HG03066 (cell line): ENCODE results near the gene CD27.
"Not testable (repeated sequence)": the region's sequence is repeated elsewhere in the genome, so short reads cannot be mapped to it uniquely, and the experiment has no call there.

Source experiments
- ATAC-seq: cut with Tn5 transposase; IDR thresholded peaks from one replicate; pipeline ENCODE4 v1.9.1; 2021; ENCODE audit warnings: low read depth; ENCODE audit not compliant: unreplicated experiment

CD27 gene

DNA sequence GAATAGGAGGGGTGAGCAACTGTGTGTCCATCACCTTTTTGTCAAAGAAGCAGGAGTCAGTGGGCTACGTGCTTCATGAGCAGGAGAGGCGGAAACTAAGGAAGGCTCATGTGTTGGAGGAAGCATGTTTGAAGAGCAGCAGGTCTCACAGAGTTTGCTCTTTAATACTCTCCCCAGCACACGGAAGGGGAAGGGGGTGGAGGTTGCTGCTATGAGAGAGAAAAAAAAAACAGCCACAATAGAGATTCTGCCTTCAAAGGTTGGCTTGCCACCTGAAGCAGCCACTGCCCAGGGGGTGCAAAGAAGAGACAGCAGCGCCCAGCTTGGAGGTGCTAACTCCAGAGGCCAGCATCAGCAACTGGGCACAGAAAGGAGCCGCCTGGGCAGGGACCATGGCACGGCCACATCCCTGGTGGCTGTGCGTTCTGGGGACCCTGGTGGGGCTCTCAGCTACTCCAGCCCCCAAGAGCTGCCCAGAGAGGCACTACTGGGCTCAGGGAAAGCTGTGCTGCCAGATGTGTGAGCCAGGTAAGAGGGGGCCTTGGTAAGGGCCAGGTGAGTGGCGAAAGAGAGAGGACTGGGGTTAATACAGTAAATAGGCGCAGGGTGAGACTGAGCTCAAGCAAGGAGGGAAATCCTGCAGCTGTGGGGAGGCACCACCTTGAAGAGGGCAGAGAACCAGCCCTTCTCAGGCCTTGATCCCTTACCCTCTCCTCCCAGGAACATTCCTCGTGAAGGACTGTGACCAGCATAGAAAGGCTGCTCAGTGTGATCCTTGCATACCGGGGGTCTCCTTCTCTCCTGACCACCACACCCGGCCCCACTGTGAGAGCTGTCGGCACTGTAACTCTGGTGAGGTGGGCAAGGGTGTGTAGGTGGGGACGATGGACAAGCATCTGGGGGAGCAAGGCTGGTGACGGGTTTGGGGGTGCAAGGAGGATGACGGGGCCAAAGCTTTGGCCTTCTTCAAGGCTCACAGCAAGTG, at the start of gene CD27:
TSS of gene CD27 (plus strand) at position 252 of the 985 bp plus-strand sequence. CDS start at position 393, 141 bp downstream.
- no peak for ATAC-seq

DNA sequence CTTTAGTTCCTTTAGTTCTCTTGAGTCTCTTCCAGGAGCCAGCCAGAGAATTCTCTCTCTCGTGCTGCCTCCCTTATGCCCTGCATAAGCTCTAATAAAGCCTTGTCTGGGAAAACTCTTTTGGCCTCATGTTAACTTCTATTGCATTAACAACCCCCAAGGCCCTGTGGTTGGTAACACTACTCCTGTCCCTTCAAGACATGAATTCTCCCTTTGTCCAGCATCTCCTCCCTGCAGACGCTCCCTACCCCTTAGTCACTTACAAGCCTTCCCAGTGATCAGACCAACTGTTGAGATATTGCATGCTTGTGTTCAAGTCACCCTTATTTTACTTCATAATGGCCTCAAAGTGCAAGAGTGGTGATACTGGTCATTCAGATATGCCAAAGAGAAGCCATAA, 48.7 kb upstream of the CD27 start:
- no peak for ATAC-seq

DNA sequence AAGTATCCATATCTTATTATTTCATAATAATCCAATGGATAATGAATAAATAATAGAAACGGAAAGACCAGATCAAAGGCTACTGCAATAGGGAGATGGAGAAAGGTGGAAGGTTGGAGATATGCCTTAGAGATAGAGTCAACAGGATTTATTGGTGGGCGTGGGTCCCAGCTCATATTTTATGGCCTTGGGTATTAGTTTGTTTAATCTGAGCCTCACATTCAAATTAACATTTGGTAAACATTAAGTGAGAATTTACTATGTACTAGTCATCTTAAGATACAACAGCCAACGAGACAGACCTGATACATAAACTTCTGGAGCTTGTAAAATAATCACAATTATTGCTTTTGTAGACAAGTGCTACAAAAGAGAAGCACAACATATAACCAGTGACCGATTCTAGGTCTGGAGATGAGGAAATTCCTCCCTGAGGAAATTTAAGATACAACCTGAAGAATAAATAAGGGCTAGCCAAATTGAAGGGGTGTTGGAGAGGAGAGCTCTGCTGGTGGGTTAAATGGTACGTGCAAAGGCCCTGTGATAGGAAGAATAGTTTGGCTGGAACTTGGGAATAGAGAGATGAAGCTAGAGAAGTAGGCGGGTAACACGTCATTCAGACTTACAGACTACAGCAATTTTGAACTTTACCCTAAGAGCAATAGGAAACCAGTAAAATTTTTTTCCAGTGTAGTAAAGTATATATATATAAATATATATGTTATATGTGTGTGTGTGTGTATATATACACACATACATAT, 44.7 kb upstream of the CD27 start:
- no peak for ATAC-seq

DNA sequence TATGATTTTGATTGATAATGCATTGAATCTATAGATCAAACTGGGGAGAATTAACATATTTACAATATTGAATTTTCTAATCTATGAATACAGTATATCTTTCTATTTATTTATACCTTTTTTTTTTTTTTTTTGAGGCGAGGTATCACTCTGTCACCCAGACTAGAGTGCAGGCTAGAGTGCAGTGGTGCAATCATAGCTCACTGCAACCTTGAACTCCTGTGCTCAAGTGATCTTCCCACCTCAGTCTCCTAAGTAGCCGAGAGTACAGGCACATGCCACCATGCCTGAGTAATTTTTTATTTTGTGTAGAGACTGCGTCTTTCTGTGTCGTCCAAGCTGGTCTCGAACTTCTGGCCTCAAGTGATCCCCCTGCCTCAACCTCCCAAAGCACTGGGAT, 40.4 kb upstream of the CD27 start:
- no peak for ATAC-seq

DNA sequence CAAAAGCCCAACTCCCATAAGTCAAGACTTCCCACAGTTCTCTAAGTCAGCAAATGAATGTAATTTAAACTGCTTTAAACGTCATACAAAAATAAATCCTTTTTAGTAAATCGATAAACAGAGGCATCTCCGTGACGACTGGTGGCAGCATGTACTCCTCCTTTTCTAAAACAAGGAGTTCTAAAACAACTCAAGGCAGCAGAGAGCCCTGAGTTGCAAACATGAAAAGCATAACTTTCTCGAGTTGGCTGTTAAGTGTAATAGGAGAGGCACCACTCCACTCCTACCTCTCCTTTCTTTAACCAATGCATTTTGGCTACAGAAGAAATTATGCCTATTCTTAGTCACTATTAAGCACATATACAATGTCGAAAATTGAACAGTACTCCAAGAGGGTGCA, 38.8 kb upstream of the CD27 start:
- ATAC-seq = no peak

DNA sequence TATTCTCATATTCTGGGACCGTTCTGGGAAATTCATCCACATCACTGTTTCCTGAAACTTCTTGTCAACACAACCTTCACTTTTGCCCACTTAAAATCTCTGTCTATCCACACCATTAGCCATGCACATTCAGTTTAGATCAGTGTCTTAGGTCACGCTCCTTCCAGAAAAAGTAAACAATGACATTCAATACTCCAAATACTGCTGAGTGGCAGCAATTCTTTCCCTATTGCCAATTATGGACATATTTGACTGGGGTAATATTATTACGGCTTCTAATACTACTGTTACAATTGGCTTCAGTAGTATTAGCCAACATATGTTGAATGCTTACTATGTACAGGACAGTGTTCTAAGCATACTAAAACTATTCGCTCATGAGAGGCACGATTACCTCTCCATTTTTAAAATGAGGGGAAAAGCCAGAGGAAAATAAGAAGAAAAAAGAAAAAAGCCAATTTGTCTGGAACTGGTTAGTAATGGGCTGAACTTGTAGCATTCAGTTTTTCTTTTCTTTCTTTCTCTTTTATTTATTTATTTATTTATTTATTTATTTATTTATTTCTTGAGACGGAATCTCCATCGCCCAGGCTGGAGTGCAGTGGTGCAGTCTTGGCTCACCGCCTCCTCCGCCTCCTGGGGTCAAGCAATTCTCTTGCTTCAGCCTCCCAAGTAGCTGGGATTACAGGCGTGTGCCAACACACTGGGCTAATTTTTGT, 37.4 kb upstream of the CD27 start:
- ATAC-seq = no peak

DNA sequence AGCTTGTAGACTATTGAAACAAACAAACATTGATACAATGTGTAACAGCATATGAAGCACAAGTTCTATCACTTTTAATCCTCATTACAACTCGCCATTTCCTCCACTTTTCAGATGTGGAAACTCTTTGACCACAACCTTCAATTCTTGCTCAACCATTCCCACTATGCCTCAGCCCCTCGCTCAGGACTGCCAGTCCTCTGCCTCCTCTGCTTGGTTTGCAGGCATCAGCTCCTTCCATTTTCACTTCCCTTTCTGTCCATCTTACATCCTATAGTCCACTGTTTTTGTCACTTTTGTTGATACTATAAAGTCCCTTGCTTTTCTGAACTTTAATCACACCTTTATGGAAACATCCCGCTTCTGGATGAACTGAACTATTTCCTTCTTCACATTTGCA, 28.2 kb upstream of the CD27 start:
- no peak for ATAC-seq

DNA sequence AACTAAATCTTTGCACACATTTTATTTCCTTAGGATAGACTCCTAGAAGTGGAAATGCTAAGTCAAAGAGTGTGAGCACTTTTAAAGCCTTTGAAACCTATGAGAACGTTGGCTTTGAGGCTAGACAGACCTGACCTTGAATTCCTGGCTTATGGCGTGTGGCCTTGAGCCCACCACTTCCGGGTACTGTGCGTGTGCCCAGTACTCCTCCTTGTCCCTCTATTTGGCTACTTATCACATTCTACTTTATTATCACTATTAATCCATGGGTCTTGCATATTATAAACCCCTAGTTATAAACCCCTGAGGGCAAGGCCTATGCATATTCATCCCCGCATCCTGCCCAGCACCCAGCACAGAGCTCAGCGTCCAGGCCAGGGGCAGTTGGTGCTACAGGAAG, 26.0 kb upstream of the CD27 start:
- no peak for ATAC-seq

DNA sequence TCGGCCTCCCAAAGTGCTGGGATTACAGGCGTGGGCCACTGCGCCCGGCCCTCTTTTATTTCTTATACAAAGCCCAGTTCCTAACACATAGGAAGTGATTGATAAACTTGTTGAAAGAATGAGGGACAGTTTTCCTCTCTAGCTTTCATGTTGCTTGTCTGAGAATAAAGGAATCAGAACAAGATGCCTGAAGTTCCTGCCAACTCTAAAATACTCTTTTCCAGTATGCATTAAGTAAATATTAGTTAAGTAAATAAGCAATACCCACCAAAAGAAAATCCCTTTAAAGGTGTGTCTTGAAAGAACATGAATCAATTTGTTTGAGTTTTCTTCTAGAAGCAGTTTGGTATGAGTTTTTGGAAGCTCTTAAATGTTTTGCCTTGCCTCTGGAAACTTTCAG, 24.4 kb upstream of the CD27 start:
- no peak for ATAC-seq

DNA sequence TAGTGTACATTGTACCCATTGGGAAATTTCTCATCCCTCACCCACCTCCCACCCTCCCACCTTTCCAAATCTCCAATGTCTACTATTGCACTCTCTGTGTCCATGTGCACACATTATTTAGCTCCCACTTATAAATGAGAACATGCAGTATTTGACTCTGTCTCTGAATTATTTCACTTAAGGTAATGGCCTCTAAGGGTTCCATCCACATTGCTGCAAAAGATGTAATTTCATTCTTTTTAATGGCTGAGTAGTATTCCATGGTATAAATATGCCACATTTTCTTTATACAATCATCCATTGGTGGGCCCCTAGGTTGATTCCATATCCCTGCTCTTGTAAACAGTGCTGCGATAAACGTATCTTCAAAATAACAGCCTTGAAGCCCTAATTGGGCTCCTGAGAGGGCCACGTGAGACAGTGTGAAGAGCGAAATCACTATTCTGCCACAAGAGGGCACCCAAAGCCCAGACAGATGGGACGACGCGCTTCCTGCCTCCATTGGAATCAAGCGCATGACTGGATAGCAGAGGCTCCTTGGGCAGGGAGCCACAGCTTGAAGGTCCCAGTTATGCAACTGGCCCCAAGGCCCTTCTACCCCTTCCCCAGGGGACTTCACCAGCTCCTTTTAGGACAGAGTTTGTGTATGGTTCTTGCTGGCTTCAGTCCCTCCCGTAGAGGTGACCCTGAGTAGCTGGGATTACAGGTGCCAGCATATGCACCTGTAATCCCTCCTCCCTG, 21.3 kb upstream of the CD27 start:
- ATAC-seq = no peak

DNA sequence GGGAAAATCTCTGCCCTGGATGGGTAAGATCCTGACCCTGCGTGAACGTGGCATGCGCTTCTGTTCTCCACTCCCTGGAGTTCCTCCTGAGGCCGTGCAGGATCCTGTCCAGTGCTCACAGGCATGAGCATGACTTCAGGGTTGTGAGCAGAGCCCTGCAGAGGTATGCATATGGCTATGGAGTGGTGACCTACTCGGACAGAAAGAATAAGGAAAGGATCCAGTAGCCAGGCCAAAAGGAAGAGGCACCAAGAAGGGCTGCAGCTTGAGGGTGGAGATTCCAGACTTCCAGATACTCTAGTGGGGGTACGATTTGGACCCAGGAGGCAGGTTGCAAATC, 20.8 kb upstream of the CD27 start:
- ATAC-seq = no peak

DNA sequence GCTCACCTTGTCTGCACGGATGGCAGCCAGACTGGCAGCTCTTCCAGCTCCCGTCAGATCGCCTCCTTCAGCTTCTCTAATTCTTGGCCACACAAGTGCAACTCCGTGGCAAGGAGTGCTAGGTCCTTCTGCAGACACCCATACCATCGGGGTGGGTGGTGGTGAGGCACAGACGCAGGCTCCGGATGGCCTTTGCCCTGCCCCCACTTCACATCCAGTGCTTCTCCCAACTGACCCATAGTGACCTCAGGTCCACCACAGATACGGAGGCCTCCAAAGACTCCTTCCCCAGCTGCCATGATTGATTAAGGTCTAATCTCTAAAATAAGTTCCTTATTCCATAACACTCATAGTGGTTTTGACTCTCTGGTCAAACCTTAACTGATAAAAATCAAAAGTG, 19.9 kb upstream of the CD27 start:
- no peak for ATAC-seq

DNA sequence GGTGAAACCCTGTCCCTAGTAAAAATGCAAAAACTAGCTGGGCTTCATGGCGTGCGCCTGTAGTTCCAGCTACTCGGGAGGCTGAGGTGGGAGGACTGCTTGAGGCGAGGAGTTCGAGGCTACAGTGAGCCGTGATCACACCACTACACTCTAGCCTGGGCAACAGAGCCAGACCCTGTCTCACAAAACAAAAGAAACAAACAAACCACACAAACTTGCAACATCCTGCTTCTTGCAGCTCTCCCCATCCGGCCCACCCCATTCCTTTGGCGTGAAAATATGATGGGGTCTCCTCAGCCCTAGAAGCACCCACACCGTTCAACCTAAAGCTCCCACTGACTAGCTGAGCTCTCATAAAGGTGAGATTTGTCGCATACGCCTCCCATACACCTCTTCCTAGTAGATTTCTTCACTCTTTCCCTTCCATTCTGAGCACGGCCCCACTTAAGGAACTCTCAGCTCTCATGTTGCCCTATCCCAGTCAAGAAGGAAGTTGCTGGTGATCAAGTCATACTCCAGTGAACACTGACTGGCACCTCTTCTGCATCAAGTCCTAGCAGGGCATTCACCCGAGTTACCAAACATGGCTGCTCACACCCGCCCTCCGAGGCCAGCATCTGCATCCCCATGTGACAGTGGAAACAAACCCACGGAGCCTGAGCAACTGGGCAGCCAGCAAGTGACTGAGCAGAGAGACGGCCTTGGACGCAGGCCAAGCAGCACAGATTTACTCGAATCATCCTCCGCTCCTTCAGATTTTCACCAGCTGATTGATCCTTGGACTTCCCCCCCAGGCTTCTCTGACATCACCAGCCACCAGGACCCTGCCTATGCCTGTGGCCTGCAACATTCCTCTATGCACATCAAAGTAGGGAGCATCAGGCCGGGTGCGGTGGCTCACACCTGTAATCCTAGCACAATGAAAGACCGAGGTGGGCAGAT, 18.9 kb upstream of the CD27 start:
- no peak for ATAC-seq

DNA sequence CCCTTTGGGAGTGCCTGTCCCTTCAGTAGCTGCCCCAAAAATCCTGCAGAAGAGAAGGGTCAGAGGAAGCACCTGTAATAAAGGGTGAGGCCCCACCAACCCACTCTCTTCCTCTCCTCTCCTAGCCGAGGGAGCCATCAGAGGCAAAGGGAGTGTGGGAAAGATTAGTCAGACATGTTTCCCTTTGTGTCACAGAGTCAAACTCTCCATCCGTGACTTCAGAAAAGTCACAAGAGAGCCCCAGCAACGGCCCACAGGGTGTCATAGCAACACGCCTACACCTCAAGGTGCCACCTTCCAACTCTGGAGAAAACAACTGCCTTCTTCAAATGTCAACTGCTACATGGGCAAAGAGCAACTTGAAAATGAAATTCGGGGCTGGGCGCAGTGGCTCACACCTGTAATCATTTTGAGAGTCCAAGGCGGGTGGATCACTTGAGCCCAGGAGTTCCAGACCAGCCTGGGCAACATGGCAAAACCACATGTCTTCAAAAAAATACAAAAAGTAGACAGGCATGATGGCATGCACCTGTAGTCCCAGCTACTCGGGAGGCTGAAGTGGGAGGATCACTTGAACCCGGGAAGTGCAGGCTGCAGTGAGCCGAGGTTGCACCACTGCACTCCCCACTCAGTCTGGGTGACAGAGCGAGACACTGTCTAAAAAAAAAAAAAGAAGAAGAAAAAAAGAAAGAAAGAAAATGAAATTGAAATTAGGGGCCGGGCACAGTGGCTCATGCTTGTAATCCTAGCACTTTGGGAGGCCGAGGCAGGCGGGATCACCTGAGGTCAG, 17.7 kb upstream of the CD27 start:
- ATAC-seq = peak; percentile 57

DNA sequence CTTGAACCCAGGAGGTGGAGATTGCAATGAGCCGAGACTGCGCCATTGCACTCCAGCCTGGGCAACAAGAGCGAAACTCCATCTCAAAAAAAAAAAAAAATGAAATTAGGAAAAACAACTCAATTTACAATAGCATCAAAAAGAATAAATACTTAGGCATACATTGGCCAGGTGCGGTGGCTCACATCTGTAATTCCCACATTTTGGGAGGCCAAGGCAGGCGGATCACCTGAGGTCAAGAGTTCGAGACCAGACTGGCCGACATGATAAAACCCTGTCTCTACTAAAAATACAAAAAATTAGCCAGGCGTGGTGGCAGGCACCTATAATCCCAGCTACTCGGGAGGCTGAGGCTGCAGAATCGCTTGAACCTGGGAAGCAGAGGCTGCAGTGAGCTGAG, 17.0 kb upstream of the CD27 start:
- ATAC-seq = not testable (repeated sequence)

DNA sequence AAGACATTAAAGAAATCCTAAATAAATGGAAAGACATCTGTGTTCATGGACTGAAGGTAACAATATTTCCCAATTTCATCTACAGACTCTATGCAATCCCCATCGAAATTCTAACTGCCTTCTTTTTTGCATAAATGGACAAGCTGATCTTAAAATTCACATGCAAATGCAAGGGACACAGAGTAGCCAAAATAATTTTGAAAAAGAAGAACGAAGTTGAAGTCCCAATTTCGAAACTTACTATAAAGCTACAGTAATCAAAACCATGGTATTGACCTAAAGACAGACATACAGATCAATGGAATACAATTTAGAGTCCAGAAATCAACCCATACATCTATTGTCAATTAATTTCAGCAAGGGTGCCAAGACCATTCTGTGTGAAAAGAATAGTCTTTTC, 16.4 kb upstream of the CD27 start:
- no peak for ATAC-seq

DNA sequence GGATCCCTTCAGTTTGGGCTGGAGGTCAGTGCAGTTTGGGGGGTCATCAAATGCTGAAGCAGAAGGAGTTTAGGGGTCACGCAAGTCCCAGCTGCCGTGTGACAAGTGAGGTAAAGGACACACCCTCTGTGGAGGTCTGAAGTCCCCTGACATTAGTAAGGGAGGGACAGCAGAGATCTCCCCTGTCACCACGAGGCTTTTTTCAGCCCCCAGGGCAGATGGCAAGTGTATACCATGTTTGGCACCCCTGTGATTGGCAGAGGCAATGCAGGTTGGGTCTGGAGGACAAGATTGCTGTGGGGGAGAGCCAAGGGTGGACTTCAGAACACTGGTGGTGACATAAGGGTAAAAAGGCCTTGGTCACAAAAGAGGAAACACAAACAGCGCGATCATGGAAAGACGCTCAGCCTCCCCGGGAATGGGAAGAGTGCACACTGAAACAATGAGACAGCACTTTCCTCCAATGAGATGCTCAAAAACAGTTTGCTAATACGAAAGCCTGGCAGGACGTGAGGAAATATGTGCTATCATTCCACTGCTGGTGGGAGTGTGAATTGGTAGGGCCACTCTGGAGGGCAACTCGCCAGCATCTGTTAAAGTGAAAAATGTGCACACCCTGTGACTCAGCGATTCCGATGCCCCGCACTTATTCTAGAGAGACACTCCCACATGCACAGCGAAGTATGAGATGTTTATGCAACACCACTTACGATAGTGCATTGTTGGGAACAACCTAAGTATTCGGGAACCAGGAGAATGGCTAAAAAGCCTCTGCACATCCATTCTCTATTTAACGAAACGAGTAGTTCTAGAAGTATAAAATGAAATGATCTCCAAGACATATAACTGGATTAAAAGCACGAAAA, 14.4 kb upstream of the CD27 start:
- ATAC-seq = no peak

DNA sequence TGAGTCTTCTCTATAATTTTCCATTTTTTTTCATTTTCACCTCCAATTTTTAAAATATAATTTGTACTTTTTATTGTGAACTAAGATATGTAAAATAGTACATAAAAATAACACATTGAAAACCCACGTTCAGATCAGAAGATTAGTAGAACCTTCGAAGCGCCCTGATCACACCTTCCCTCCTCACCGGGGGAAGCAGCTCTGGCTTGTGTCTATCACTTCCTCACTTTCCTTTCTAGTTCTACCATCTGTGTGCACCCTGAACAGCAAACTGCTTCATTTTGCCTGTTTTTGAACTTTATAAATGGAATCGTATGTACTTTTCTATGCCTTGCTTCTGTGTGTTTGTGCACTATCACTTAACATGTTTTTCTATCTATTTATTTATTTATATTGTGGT, 11.8 kb upstream of the CD27 start:
- ATAC-seq = no peak
